ENCODE measurements around the gene APOA1.

Gene APOA1

DNA sequence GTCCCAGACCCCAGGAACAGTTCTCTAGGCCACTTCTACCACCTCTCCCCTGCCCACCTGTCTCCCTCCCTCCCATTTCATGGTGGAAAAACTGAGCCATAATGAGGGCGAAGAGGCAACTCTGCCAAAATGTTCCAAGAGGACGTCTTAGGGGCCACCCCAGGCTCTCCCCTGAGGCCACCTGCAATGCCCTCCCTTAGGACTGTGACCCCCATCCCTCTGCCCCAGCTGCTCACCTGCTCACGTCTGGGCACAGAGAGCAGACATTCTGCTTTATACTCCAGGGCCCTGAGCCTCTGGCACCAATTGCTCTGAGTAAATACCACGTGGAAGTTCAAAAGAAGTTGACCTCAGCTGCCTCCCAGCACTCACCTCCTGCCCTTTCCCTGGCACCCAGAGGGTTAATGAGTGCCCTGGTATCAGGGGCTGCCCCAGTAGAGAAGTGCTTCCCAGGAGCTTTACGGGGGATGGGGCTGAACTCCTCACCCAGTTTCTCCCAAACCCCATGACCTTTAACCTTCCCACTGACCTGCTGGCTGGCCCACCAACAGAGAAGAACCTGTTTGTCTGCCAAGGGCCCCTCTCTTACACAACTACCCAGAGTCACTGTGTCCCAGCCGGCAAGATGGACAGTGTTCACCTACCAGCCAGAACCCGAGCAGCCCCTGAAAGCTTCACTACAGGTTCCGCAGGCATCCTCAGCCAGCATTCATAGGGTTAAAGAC is 45.1 kb downstream of the APOA1 start:
- Histone ChIP-seq H3K4me1 (ENCODE audit: control insufficient read depth, insufficient read depth, low read length) (no peaks in the 10 kb centered on the region), H3K4me3 (ENCODE audit: low read depth, low read length) (no peak overlapping the region), H3K36me3 (ENCODE audit: control insufficient read depth in 2 of 2, insufficient read depth in 1 of 2, low read length in 2 of 2) (no peaks in the 10 kb centered on the region), H3K9me3 (ENCODE audit: control insufficient read depth, insufficient read depth, low read depth, low read length) (no peaks in the 10 kb centered on the region), H3K27ac (ENCODE audit: extremely low read depth, low read depth, low read length) (no peak overlapping the region)
- TF ChIP-seq ZNF366 (tag by site-specific recombination; conservative IDR thresholded peaks at IDR 0.05), result no peak
- TF ChIP-seq ZNF670 (tag by site-specific recombination; IDR thresholded peaks at IDR 0.05; ENCODE audit: low read depth), result no peak
- TF ChIP-seq IKZF3 (tag by site-specific recombination; IDR thresholded peaks at IDR 0.05), result no peak
- TF ChIP-seq ZNF501 (tag by site-specific recombination; IDR thresholded peaks at IDR 0.05), result no peak
- TF ChIP-seq ZNF76 (tag by site-specific recombination; IDR thresholded peaks at IDR 0.05; ENCODE audit: borderline replicate concordance, low read depth), result no peak
- no peak for TF ChIP-seq ZNF677 (tag by site-specific recombination; IDR thresholded peaks at IDR 0.05)
- TF ChIP-seq ZNF211 (tag by site-specific recombination; IDR thresholded peaks at IDR 0.05; ENCODE audit: low read depth), result no peak
- TF ChIP-seq, protein P1, sequence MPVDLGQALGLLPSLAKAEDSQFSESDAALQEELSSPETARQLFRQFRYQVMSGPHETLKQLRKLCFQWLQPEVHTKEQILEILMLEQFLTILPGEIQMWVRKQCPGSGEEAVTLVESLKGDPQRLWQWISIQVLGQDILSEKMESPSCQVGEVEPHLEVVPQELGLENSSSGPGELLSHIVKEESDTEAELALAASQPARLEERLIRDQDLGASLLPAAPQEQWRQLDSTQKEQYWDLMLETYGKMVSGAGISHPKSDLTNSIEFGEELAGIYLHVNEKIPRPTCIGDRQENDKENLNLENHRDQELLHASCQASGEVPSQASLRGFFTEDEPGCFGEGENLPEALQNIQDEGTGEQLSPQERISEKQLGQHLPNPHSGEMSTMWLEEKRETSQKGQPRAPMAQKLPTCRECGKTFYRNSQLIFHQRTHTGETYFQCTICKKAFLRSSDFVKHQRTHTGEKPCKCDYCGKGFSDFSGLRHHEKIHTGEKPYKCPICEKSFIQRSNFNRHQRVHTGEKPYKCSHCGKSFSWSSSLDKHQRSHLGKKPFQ (tag by site-specific recombination; IDR thresholded peaks at IDR 0.05), result no peak
- POLR2A ChIA-PET, result no interaction called here
- CTCF ChIA-PET, result interaction anchor here (0.8 to 6.9 kb wide), 11 partner anchors 12 to 434 kb away, joined by 3 to 118 read pairs (median 7); partner anchors contain the start of genes APOA1 and PAFAH1B2

DNA sequence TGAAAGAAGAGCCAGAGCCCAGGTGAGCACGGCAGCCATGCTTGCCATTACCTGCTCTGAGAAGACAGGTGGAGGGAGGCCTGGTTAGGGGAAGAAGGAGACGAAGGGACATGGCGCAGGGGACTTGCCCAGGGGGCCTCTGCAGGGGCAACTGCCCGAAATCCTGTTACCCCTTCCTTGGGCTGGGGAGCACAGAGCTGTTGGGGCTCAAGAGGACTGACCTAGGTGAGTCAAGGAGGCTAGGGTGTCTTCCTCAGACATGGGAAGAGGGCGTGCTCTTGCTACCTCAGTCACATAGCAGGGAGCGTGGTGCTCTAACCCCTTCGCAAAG is 45.6 kb downstream of the APOA1 start, which contains the start of gene APOA5:
APOA5 (minus strand) TSS at position 67 of the 331 bp plus-strand sequence; CDS start at position 48, 19 bp downstream.
- no peak for TF ChIP-seq ZNF501 (tag by site-specific recombination; IDR thresholded peaks at IDR 0.05)
- no peak for TF ChIP-seq SP3 (tag by site-specific recombination; IDR thresholded peaks at IDR 0.05)
- no peak for TF ChIP-seq GLIS1 (tag by site-specific recombination; IDR thresholded peaks at IDR 0.05)
- TF ChIP-seq, protein P2, sequence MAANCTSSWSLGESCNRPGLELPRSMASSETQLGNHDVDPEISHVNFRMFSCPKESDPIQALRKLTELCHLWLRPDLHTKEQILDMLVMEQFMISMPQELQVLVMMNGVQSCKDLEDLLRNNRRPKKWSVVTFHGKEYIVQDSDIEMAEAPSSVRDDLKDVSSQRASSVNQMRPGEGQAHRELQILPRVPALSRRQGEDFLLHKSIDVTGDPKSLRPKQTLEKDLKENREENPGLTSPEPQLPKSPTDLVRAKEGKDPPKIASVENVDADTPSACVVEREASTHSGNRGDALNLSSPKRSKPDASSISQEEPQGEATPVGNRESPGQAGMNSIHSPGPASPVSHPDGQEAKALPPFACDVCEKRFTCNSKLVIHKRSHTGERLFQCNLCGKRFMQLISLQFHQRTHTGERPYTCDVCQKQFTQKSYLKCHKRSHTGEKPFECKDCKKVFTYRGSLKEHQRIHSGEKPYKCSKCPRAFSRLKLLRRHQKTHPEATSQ (tag by site-specific recombination; IDR thresholded peaks at IDR 0.05), result no peak
- TF ChIP-seq ZNF266 (tag by site-specific recombination; IDR thresholded peaks at IDR 0.05; ENCODE audit: low read depth), result no peak
- no peak for TF ChIP-seq ZNF157 (tag by site-specific recombination; IDR thresholded peaks at IDR 0.05)
- no peak for TF ChIP-seq PRDM4 (tag by site-specific recombination; IDR thresholded peaks at IDR 0.05)
- ChIA-PET CTCF (interaction anchor here (0.5 to 6.9 kb wide), 25 partner anchors 8 to 435 kb away, joined by 3 to 118 read pairs (median 6); partner anchors contain the start of genes APOA1 and PAFAH1B2), POLR2A (interaction anchor here (1.1 to 1.8 kb wide), 3 partner anchors 45 to 352 kb away, joined by 4 to 13 read pairs (median 5); partner anchors contain the start of genes APOA1, PAFAH1B2 and SIK3)
- H3K36me3 ChIP-seq (ENCODE audit: control insufficient read depth in 2 of 2, insufficient read depth in 1 of 2, low read length in 2 of 2), result peaks cover 0 to 3% of the 10 kb centered on the region in 2 experiments; a peak in 1 of 3 replicates
- H3K9me3 ChIP-seq (ENCODE audit: control insufficient read depth, insufficient read depth, low read depth, low read length), result no peaks in the 10 kb centered on the region
- H3K27ac ChIP-seq (ENCODE audit: extremely low read depth, low read depth, low read length), result no peak within 1 kb of the TSS
- H3K4me1 ChIP-seq (ENCODE audit: control insufficient read depth, insufficient read depth, low read length), result no peaks in the 10 kb centered on the region
- no peak within 1 kb of the TSS for H3K4me3 ChIP-seq (ENCODE audit: low read depth, low read length)
